ENCODE measurements around the gene LCE2A.

Gene LCE2A

GRCh38 chr1:152743371-152744145 is 45.4 kb downstream of the LCE2A start:
- DNase-seq = no peak

DNA sequence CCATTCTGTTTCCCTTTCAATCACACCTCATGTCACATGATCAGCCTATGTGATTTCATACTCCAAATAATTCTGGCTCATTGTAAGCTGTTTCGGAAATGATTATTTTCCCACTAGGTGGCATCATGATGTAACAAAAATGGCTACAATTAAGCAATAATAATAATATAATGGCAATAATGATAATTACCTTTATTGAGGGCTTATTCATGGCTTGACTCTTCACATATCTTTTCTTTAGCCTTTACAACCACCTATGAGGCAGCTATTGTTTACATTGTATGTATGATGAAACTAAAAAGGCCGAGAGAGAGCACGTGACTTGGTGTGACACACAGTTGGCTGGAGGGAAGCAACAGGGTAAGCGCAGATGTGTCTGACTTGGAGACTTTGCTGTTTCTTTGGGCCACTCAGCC is 47.2 kb downstream of the LCE2A start:
- no peak for DNase-seq

DNA sequence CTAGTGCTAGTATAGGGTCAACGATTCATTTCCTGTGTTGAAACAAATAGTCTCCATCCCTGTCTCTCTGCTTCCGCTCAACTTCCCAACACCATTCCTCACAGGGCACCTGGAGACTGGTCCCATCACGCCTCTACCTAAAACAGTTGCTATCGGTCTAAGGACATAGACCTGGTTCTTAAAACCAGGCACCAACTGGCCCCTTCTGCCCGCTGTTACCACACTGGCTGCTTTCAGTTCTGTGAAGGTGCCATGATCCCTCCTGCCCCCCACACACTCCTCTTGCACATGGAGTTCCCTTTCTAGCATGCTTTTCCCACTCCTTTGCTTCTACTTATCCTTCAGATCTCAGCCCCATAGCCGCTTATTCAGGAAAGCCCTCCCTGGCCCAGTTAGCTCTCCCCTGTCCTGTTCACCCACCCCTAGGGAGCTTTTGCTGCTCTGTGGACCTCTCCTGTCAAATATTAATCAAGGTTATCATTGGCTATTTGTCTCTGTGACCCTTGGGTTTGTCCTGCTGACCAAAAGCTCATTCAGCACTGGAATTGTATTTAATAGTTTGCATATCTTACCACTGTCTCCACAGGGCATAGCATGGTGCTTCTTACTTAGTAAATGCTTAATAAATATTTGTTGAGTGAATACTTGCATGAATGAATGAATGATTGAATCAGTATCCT is 47.8 kb downstream of the LCE2A start:
- no peak for DNase-seq

GRCh38 chr1:152747831-152748230 is 49.7 kb downstream of the LCE2A start:
- DNase-seq = no peak

Measured in activated CD8-positive, alpha-beta memory T cell treated with anti-CD3 and anti-CD28 coated beads, Interleukin-2, amount 50 U/mL, for 4 hours (primary cell).